H54 (cell line): ENCODE measurements around the gene EIF2S3B.
A peak's percentile ranks its signal among the peaks of the same experiment; 100 is the strongest.

Experiments used
- DNase-seq: peaks from one replicate; pipeline ENCODE4 v3.0.0; 2011; ENCODE audit warnings: low spot score, mixed read lengths; ENCODE audit not compliant: insufficient read length
- FAIRE-seq: peaks from 3 replicates; lab custom pipeline; 2011; peaks lifted over from hg19 to GRCh38; lab: Jason Lieb, UNC
- POLR2A ChIP-seq: IDR thresholded peaks from 2 replicates; pipeline ENCODE4 v1.6.1; 2011; ENCODE audit warnings: low read depth, mild to moderate bottlenecking, low read length

EIF2S3B gene

DNA sequence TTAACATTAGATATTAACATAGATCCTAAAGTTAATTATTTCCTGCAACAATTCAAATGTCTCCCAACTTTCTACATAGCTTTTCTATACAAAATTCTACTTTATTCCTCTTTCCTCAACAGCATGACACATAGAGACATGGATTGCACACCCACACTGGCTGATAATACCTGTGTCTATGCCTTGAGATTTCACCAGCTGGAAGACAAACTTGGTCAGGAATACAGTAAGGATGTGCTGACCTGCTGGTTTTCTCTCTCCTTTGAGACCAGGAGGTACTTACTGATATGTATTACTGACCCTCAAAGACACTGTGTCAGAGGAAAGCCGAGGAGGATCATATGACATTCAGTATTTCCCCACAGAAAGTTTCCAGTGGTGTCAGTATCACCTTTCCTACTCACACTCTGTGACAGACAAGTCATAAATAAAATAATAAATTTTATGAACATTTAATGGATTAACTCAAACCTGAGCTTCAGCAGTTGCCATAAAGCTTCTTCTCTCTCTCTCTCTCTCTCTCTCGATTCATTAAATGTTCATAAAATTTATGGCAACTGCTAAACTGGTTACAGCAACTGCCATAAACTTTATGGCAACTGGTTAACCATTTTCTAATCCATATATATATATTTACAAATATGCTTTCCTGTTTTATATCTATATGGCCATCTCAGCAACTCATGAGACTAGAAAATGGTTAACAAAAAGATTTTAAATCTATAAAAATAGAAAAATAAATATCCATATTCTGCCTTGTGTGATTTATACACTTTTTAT is 22.7 kb downstream of the EIF2S3B start:
- no peak for TF ChIP-seq POLR2A
- FAIRE-seq (no peak), DNase-seq (no peak)

DNA sequence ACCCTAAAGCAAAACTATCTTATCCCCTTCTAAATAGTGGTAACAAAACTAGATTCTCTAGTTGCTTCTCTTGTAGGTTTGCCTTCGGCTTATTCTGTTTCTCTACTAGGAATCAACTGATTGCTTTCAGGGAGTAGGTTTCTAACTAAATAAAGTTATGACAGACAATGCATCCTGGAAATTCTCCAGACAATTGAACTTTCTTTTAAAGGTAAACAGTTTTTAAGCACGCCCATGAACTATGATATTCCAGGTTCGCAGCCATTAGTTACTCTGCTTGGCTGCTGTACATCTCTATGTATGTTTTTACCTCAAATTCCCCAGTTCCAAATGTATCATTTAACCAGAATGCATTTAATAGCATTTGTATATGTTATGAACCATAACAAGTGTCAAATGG is 23.9 kb downstream of the EIF2S3B start:
- FAIRE-seq = no peak
- TF ChIP-seq POLR2A = no peak
- no peak for DNase-seq

DNA sequence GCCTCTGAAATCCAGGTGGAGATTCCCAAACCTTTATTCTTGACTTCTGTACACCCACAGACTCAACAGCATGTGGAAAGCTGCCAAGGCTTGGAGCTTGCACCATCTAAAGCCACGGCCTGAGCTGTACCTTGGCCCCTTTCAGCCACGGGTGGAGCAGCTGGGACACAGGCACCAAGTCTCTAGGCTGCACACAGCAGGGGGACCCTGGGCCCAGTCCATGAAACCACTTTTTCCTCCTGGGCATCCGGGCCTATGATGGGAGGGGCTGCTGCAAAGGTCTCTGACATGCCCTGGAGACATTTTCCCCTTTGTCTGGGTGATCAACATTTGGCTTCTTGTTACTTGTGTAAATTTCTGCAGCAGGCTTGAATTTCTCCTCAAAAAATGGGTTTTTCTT is 32.0 kb downstream of the EIF2S3B start:
- TF ChIP-seq POLR2A = no peak
- FAIRE-seq (no peak), DNase-seq (no peak)

DNA sequence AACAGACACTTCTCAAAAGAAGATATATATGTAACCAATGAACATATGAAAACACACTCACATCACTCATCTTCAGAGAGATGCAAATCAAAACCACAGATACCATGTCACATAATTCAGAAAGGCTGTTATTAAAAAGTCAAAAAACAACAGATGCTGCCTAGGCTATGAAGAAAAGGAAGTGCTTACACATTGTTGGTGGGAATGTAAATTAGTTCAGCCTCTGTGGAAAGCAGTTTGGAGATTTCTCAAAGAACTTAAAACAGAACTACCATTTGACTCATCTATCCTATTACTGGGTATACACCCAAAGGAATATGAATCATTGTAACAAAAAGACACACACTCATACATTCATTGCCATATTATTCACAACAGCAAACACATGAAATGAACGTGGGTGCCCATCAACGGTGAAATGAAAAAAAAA is 35.1 kb downstream of the EIF2S3B start:
- no peak for DNase-seq
- no peak for TF ChIP-seq POLR2A
- FAIRE-seq = peak; percentile 90

DNA sequence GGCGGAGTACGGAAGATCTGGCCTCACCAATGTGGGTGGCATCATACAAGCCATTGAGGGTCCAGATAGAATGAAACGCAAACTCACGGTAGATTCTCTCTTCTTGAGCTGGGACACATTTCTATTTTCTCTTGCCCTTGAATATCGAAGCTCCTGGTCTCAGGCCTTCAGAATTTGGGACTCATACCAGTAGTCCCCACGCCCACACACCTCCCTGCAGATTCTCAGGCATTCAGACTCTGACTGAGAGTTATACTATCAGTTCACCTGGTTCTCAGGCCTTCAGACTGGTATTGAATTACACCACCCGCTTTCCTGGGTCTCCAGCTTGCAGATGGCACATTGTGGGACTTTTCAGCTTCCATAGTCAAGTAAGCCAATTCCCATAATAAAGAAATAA is 37.8 kb downstream of the EIF2S3B start:
- no peak for FAIRE-seq
- no peak for TF ChIP-seq POLR2A
- no peak for DNase-seq

DNA sequence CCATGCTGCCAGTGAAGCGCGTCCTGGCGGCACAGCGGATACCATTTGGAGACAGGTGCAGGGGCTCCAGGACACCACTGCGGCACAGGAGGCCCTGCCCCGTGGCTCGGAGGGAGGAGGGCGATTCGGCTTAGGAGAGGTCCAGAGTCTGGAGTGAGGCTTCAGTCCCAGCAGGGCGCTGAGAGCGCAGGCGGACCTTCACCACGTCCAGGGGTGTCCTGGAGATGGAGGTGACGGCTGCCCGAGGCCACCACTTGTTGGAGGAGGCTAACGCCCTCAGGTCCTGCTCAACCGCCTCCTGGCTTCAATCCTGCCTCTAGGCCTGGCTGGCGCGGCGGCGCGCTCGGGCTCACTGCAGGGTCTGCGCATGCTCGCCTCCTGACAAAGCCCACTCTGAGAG is 45.7 kb downstream of the EIF2S3B start:
- TF ChIP-seq POLR2A = no peak
- no peak for FAIRE-seq

DNA sequence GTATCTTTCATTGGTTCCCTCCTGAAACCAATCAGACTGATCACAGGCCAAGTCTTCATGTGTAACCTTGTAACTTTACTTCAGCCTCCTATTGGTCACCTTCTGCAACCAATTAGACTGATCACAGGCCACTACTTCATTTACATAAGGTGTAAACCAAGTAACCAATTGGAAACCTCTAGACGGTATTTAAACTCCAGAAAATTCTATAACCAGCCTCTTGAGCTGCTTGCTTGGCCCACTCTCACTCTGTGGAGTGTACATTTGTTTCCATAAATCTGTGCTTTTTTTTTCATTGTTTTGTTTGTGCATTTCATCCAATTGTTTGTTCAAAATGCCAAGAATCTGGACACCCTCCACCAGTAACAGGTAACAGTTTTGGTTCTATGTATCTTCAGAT is 47.5 kb downstream of the EIF2S3B start:
- no peak for TF ChIP-seq POLR2A
- FAIRE-seq = no peak

More for the DNA sequence above, 45.7 kb downstream of the EIF2S3B start:
- DNase-seq = no peak

DNA sequence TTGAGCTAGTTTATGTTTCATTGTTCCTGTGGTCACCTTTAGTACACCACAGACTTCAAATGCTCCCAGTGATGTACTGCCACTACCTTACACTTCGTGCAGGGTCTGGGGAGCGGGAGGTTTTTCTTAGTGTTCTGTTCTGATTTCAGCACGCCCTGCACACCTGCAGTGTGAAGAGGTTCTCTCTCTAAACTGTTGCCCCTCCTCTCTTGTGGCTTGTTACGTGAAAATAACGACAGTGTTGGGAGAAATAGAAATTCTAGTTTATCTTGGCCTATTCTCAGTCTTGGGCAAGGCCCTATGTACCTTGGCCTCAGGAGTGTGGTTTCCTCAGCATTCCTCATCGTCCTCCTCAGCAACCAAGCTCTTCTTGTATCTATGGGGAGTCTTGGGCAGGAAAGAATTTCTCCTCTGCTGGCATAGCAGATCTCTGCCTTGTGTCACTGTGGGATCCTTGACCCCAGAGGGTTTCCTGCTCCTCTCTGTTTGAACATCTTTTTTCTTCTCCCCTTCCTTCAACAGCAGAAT is 48.6 kb downstream of the EIF2S3B start:
- no peak for FAIRE-seq
- TF ChIP-seq POLR2A = no peak

More for the DNA sequence above, 47.5 kb downstream of the EIF2S3B start:
- DNase-seq = no peak

DNA sequence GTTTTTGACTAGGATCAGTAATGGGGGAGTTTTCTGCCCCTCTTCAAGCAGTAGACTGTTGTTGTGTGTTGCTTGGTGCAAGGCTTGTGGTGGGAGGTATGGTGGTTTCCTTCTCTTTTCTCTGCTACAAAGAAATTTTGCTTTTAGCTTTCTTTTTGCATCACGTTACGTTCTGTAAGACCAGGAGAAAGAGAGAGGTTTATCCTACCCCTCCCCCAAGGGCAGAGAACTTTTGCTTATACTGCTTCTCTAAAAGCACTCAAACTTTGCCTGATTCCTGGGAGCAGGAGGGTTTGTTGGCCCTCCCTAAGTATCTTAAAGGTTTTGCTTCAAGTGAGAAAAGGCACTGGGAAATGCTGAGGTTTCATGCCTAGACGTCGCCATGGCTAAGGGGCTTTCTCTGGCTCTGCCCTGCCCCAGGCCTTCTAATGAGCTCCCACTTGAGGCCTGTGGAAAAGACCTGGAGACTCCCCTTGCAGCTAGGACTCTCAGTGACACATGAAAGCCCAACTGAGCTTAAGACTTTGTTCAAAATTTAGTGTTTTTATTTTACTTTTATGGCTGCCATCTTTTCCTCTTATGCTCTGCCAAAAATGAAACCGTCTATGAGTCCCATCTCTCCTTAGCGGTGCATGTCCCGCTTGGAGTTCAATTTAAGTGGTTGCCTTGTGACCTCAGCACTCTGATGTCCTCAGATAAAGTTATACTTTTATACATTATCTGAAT is 49.2 kb downstream of the EIF2S3B start:
- TF ChIP-seq POLR2A = no peak
- DNase-seq (no peak), FAIRE-seq (no peak)

More for the DNA sequence above, 48.6 kb downstream of the EIF2S3B start:
- DNase-seq = no peak

DNA sequence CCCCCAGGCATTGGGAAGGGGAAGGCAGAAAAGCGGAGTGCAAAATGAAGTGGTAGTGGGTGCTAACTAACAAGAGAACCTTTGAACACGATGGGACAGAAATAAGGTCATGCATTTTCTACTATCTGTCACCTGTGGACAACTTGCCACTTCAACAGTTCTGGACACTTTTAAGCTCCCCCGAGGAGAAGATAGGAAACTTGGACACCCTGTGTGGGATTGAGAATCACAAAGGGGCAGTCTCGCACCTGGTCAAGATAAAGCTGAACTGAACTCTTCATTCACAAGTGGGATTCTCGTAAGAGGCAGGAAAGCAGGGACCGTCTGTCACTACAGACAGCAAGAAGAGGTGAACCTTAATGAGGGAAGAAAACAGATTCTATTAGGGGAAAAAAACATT is 51.6 kb downstream of the EIF2S3B start:
- TF ChIP-seq POLR2A = no peak

DNA sequence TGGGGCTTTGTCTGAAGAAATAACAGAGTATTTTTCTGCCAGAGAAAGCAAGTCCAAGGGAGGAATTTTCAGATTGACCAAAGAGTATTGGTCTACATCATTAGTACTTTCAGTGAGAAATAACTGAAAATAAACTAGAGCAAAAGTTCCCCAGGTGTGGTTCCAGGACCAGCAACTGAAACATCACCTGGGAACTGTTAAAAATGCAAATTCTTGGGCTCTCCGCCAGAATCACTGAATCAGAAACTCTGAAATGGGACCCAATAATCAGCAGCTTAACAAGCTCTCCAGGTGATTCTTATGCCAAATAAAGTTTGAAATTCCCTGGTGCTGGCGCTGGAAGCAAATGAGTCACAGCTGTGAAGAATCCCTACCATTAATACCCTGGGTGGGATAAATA is 52.1 kb downstream of the EIF2S3B start:
- FAIRE-seq (no peak), DNase-seq (no peak)
- no peak for TF ChIP-seq POLR2A

More for the DNA sequence above, 51.6 kb downstream of the EIF2S3B start:
- DNase-seq = no peak
- FAIRE-seq = no peak
